GM18502 (cell line): ENCODE results near the gene ZNF175.

ENCODE experiments used
- ATAC-seq: cut with Tn5 transposase; IDR thresholded peaks from one replicate; pipeline ENCODE4 v1.9.1; 2021; ENCODE audit warnings: mild to moderate bottlenecking; ENCODE audit not compliant: unreplicated experiment, poor library complexity

Gene ZNF175

DNA sequence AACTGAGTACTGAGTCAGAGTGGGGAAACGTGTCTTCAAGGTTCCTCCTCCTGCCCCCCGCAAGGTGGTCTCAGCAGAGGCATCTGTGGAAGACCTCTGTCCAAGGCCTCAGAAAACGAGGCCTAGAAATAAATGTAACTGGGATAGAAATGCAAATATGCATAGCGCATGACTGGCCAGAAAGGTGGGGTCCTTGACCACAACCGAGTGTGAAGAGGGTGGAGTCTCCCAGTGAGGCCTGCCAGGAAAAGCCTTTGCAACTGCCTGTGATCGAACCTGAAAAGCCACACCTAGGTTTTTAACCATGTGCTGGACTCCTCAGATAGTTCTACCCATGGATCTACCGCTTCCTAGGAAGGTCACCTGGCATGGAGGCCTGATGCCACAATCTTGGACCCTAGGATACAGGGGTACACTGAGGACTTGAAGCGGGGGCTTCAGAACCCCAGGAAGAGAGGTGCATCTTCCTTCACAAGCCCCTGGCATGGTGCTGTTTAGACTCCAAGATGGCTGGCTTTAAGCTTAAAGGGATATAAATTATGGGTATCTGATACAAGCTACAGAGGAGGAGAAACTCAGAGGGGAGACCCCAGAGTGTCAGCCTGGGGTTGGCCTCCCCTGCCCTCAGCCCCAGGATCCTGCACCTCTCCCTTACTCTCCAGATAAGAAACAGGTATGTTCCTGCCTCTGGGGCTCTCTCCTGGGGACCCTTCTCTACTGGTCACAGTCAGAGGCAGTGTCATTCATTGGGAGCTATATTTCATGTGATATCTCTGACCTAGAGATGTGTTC is 21.4 kb upstream of the ZNF175 start:
- ATAC-seq, result no peak

DNA sequence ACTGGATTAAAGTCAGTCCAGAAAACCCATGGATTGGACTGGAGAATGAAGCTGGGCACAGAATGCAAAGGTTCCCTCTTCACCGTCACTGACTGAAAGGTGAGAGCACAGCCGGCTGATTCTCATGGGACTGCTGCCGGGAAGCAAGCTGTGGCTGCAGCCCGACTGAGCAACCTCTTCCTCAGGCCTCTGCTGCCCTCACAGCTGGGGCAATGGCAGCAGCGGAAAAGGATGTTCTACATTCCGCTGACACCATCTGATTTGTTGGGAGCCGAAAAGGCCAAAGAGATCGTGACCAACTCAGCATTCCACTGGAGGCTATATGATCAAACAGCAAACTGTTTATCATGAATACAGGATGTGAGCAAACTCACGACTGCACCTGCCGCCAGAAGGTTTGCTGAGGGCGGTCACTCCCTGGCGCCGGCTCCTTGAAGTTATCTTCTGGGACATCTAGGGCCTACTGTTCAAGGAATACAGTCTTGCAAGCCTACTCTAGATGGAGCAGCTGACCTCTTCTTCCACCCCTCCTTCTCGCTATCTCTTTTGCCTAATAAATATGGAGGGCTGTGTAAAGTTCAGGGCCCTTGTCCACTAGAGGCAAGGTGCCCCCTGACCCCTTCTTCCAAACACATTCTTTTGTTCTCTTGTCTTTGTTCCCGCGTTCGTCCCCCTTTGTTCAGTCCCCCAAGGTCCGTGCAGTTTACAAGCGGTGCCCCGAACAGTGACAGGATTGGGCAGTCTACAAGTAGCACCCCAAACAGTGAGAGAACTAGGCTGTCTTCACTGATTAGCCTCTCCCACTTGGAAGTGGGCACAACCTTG is 20.0 kb upstream of the ZNF175 start:
- ATAC-seq, result no peak

DNA sequence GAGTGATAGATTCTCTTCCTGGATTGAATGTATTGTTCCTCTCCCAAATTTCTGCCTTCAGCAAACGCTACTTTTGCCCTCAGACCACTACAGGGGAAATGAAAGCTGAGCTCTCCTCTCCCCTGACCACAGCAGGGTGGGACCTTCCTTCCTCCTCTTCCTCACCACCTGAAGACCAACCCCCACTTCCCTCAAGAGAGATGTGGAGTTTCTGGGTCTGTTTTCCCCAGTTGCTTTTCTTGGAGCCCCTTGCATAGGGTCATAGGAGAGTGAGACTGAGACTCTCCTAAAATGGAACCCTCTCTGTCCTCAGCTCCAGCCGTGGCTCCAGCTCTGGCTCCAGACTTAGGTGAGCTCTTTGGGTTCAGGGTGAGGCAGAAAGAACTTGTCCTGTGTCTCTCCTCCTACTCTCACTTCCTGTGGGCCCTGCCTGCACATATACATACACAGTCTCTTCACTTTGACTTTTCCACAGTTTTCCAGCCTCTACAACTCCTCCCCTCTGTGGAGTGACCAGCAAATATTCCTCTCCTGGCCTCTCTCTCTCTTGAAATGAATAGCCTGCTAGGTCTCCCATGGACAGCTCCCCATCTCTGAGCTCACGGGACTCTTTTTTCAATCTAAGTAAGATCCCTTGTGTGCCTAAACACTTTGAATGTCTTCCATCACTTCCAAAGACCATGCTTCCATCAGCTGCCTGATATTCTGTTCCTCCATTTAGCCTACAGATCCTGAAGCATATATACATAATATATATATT is 19.2 kb upstream of the ZNF175 start:
- no peak for ATAC-seq

DNA sequence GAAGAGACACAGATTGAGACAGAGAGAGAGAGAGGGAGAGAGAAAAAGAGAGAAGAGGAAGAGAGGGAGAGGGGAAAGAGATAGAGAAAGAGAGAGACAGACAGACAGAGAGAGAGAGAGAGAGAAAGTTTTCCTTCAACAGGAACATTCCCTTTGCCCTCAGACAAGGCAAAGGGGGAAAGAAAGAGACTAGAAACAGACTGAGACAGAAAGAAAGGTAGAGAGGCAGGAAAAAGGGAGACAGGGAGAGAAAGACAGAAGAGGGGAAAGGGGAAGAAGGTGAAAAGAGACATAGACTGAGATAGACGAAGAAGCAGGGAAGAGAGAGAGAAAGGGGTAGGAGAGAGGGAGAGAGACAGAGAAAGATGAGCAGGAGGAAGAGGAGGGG is 18.5 kb upstream of the ZNF175 start:
- ATAC-seq, result no peak

DNA sequence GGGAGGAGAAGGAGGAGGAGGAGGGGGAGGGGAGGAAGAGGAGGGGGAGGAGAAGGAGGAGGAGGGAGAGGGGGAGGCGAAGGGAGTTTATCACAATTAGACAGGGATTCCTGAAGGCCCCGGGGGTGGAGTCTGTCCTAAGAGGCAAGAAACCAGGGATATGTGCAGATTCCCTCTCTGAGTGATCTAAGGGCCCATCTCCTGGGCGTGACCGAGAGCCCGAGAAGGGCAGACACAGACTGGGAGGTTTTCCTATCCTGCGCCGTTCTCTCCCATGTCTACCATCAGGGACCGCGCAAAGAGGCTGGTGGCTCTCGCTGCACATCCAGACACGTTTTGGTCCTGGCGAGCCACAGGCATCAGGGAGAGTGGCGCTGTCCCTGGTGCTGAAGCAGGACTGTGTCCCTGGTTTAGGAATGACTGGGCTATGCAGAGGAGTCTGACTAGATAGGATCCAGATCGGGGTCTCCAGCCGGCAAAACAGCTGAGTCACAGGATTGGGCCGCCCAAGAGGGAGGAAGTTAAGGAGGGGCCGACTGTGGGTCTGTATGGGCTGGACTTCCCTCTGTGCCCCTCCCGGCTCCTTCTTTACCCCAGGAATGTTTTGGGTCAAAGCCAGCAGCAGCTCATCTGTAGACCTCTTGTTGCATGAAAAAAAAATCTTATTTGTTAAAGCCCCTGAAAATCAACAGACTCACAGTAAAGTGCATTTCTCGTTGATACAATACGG is 17.9 kb upstream of the ZNF175 start:
- no peak for ATAC-seq

DNA sequence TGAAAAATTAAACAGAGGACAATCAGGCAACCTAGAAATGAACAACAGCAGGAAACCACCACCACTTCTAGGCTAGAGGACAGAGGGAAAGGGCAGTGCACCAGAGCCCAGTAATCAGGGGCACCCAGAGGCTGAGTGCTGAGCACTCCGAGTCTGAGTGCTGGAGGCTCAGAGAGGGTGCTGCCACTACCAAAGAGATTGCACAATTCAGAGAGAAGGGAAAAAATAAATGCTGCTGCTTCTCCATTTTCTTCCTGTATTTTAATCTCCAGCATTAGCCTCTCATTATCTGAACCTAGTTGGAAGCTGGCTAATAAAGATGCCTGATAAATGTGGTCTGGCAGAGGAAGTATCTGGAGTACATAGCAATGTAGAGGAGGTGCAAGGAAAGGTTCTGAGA is 11.8 kb upstream of the ZNF175 start:
- ATAC-seq, result no peak

DNA sequence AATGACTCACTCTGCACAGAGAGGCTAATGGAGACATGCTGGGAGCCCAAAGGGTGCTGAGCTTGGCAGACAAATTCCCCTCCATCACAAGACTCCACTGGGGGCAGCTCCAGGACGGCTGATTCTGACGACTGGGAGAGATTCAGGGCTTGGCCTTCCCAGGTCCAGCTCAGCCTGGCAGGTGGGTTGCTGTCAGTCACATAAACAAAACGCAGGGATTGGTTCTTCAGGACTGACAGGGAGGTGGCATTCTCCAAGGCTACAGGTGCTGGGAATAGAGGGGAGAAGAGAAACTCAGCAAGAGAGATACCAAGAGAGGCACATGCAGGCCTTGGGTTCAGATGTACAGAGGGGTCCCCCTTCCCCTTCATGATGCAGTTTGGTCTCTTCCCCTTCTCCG is 10.7 kb upstream of the ZNF175 start:
- no peak for ATAC-seq

- ATAC-seq, result no peak
Measured at GRCh38 chr19:51564791-51565190, 6.3 kb upstream of the ZNF175 start.

GRCh38 chr19:51565583-51565982 is 5.5 kb upstream of the ZNF175 start:
- ATAC-seq, result no peak

DNA sequence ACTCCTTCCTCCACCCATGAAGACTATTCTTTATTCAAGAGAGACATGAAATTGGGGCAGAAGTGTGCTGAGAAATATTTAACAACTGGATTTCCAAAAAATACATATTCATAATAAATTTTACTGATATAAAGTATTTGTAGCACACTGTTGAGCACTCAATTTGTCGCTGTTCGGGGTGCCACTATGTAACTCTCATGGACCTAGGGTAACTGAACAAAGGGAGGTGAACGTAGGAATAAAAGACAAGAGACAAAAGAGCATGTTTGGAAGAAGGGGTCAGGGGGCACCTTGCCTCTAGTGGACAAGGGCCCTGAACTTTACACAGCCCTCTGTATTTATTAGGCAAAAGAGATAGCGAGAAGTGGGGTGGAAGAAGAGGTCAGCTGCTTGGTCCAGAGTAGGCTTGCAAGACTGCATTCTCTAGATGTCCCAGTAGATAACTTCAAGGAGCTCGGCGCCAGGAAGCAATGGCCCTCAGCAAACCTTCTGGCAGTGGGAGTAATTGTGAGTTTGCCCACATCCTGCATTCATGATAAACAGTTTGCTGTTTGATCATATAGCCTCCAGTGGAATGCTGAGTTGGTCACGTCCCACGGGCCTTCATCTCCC is 4.5 kb upstream of the ZNF175 start:
- ATAC-seq, result no peak

DNA sequence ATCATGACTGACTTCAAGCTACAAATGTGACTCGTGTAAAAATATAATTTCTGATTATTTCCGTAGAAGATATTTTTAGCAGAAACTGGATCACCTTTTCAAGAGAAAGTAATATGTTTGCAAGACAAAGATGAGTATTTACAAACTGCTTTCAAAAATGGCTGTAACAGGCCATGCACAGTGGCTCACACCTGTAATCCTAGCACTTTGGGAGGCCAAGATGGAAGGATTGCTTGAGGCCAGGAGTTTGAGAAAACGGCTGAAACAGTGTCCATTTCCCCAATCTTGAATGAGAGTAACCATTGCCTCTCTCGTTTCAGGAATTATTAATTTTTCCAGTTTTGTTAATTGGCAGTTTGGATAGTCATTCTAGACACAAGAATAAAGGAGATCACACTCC is 3.5 kb upstream of the ZNF175 start:
- no peak for ATAC-seq

DNA sequence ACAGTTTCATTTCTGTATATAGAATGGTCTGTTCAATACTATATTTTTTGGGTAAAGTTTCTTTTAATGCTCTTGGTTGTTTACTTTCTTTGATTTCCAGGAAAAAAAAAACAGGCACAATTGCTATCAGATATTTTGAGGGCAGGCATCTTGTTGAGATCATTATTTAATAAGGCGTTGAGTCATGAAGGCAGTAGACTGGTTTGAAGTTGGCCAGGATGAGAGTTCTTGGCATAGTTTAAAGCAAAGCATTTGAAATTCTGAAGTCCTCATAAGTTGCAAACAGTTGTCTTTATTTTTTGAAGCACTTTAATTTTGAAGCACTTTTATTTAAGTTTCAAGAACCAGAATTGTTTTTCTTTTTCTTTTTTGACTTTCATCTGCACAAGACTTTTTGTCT is 2.6 kb upstream of the ZNF175 start:
- ATAC-seq, result no peak

GRCh38 chr19:51571599-51571998 is 516 bp downstream of the ZNF175 start:
- ATAC-seq, result no peak

- ATAC-seq, result no peak
Measured at GRCh38 chr19:51572410-51572809, 1.3 kb downstream of the ZNF175 start.

DNA sequence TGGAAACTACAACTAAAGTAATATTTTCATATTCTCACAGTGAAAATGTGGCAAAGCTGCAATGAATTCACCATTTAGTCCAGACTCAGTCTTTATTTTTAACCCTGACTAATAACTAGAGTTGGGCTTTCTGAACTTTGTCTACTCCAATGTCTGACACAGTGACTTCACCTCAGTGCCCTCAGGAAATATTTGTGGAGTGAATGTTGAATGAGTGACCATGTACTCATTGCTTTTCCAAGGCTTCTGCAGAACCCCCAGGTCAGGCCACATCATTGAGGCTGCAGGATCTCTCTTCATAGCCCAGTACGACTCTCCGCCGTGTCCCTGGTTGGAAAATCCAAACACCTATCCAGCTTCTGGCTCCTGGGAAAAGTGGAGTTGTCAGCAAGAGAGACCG is 1.8 kb downstream of the ZNF175 start:
- no peak for ATAC-seq

- no peak for ATAC-seq
Measured at GRCh38 chr19:51573331-51573730, 2.2 kb downstream of the ZNF175 start.

GRCh38 chr19:51576850-51577249 is 5.8 kb downstream of the ZNF175 start:
- no peak for ATAC-seq

- no peak for ATAC-seq
Measured at GRCh38 chr19:51586103-51586728, 15.1 kb downstream of the ZNF175 start.

- ATAC-seq, result no peak
Measured at GRCh38 chr19:51586799-51587198, 15.7 kb downstream of the ZNF175 start.
